Frontal cortex (tissue), 4 donors: ENCODE results near the gene ANKRD66. TPM values are rescaled to one million over a fixed set of nuclear protein-coding genes. Genes with fewer than 3 reads are reported as not detected.
A peak's percentile ranks its signal among the peaks of the same experiment; 100 is the strongest.

Experiments
- DNase-seq, 2 donors: peaks; one replicate each; pipeline ENCODE4 v3.0.0; 2012; ENCODE audit warnings: low spot score in 2 of 2
- FAIRE-seq: peaks from 2 replicates; lab custom pipeline; 2012; peaks lifted over from hg19 to GRCh38; lab: Jason Lieb, UNC
- total RNA-seq: library from RNA; depleted of rRNA; stranded (reverse); fragments of >200 nt; gene quantifications from one replicate; pipeline ENCODE4 v1.2.3, GENCODE V29; 2014
- donor health status: control.
- donor health status: control.
- donor health status: control.

ANKRD66 gene
- total RNA-seq, 1 donor from 2014 or later: not detected

GRCh38 chr6:46787871-46788540, 41.3 kb downstream of the ANKRD66 start:
- DNase-seq (no peak), FAIRE-seq (no peak)

DNA sequence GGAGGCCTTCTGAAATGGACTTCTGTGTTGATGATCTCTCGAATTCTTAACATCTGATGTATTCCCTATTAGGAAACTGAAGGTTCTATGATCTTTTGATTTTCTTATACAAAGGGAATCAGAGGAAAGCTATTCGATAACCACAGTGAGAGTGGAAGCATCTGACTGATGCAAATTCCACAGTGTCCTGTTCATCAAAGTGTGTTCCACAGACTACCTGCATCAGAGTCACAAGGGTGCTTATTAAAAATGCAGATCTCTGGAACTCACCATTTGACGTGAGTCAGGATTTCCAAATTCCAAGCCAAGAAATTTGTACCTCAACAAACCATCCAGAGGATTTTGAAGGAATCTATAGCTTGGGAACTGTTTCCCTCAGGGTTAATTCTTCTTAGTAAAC, 42.1 kb downstream of the ANKRD66 start:
- DNase-seq (no peak), FAIRE-seq (no peak)

GRCh38 chr6:46789434-46790354, 43.0 kb downstream of the ANKRD66 start:
- FAIRE-seq (no peak), DNase-seq (no peak)

DNA sequence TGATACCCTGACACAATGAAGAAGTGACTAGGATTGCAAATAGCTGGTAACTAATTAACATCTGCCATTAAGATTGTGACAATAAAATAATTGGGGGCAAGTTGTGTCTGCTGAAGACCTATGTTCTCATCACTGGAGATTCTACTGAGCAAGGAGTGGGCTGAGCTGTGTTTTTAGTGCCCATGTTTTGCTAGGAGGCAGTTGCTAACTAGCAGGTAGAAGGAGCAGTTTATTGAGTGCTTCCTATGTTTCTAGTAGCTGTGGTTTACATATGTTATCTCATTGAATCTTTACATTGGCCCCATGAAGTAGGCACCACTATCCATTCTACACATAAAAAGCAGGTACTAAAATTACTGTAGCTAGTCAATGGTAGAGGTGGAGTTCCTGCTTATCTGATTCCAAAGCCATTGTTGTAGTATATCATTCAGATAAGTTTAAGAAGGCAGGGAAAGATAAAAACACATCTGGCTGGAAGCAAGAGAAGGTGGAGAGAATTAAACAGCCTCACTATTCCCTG, 43.7 kb downstream of the ANKRD66 start:
- FAIRE-seq: no peak
- no peak for DNase-seq

DNA sequence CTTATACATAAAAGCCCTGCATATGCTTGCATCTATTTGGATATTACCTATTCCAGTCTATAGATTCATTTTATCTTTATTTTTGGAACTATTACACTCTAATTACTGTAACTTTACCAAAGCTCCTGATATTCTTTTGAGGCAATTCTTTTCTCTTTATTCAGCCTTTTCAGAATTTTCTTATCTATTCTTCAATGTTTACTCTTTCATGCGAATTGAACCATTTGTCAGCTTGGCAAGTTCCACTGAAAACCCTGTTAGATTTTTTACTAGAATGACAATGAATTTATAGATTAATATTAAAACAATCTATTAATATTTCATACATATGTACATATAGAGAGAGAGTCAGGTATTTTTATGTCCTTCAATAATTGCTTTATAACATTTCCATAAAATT, 45.9 kb downstream of the ANKRD66 start:
- DNase-seq: no peak
- peak; percentile 8 for FAIRE-seq

GRCh38 chr6:46793138-46793537, 46.4 kb downstream of the ANKRD66 start, which contains the start of gene MEP1A:
MEP1A (plus strand) TSS chr6:46793389; CDS start chr6:46793399, 10 bp downstream.
- no peak for FAIRE-seq
- DNase-seq: no peak

- FAIRE-seq (no peak), DNase-seq (no peak)
These were observed 47.3 kb downstream of the ANKRD66 start for GRCh38 chr6:46794068-46794467.

DNA sequence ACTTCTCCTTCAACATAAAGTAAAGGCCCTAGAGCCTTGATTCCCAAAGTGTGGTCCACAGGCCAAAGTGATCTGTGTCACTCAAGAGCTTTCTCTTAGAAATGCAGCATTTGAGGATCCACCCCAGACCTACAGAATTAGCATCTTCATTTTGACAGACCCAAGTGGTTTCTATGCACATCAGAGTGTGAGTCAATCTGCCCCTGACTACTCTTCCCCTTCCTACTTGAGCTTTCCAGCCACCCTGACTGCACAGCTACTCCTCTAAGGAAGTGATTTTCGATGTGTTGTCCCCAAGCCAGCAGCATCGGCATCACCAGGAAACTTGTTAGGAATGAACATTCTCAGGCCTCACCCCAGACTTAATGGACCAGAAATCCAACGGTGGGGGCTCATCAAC, 49.1 kb downstream of the ANKRD66 start:
- DNase-seq (no peak), FAIRE-seq (no peak)

DNA sequence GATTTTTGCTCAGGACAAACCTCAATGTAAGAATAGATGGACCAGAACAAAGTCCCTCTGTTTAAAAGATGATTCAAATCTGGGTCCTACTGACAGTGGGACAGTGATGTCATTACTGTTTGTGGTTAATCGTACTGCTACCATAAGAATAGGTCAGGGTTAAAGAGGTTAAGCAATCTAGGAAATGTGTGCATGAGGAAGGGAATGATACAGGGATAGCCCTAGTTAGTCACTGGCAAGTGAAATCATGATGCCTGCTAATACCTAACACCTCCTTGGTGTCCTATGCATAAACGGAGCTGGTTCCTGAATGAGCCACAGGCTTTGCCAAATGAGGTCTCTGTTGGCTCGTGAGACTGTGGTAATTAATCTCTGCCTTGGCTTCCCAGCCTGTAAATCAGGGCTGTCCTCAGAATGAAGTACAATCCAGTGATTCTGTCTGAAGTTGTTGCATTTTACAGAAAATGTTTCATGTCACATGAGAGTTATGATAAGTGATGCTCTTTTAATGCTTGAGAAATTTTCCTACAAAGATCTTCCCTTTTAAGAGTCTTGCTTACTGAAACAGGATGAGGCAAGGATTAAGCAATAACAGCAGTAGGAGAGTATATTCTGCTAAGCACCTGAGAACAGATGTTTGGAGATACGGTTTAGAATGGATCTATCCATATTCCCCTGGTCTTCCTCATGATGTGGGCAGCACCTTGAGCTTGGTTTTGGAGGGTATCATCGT, 50.3 kb downstream of the ANKRD66 start:
- DNase-seq (no peak), FAIRE-seq (no peak)

- no peak for DNase-seq
- no peak for FAIRE-seq
These were observed 52.9 kb downstream of the ANKRD66 start for GRCh38 chr6:46799657-46800056.

DNA sequence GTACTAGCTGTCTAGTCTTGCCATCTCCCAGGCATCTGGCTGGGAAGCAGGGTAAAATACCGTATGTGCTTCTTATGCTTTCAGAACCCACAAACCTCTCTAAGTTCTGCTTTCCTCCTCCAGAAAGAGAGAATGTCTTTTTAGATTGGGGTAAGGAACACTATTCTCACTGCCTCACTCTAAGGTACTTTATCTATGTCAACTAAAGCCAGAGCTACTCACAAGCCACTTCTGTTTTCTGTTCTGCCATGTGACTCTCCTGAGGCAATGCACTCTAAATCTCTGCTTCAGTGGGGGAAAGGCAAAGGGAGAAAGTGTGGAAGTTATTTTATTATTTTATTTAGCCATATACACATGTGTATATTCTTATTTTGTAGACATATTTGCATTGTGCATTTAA, 62.1 kb downstream of the ANKRD66 start:
- FAIRE-seq (no peak), DNase-seq (no peak)

Other genes with a start within 250 kb of the ANKRD66 start
- gene CYP39A1, start 94.1 kb upstream of the ANKRD66 start, total RNA-seq: 2.9 TPM
- 30.2 TPM for gene SLC25A27, start 94.0 kb upstream of the ANKRD66 start, total RNA-seq
- gene TDRD6, start 59.0 kb upstream of the ANKRD66 start, total RNA-seq: 0.41 TPM
- gene PLA2G7, start 11.6 kb upstream of the ANKRD66 start, total RNA-seq: 1.6 TPM
- gene MEP1A, start 46.5 kb downstream of the ANKRD66 start, total RNA-seq: not detected
- 6.5 TPM for gene ADGRF5, start 175.0 kb downstream of the ANKRD66 start, total RNA-seq